Thyroid gland (tissue), 4 donors: ENCODE data around the gene PCNX1. TPM values are rescaled to one million over a fixed set of nuclear protein-coding genes. Genes with fewer than 3 reads are reported as not detected.
"Not testable (repeated sequence)": the region's sequence is repeated elsewhere in the genome, so short reads cannot be mapped to it uniquely, and the experiment has no call there.

Experiments used
- DNase-seq, 2 donors: peaks; one replicate each; pipeline ENCODE4 v3.0.0-alpha.2; 2019
- H3K27ac ChIP-seq, 3 donors: fragments of 200-600 bp; sonication (generic); 1 replicate in 2 of 3; 2 replicates in 1 of 3; pipeline ENCODE4 v1.5.1; 2016 to 2019; ENCODE audit warnings: mild to moderate bottlenecking in 1 of 3, moderate library complexity in 1 of 3
- H3K27me3 ChIP-seq: fragments of 200-600 bp; sonication (generic); one replicate; pipeline ENCODE4 v1.5.1; 2019
- H3K36me3 ChIP-seq, 2 donors: fragments of 200-600 bp; sonication (generic); one replicate each; pipeline ENCODE4 v1.5.1; 2016 to 2019
- H3K4me1 ChIP-seq, 2 donors: fragments of 200-600 bp; sonication (generic); one replicate each; pipeline ENCODE4 v1.5.1; 2017 to 2019
- H3K4me3 ChIP-seq, 3 donors: fragments of 200-600 bp; sonication (generic); replicated peaks in 1 of 3; 1 replicate in 2 of 3; 2 replicates in 1 of 3; pipeline ENCODE4 v1.5.1; 2016; ENCODE audit warnings: mild to moderate bottlenecking in 1 of 3
- H3K9me3 ChIP-seq: fragments of 200-600 bp; sonication (generic); one replicate; pipeline ENCODE4 v1.5.1; 2017
- CTCF ChIP-seq, 6 experiments: fragments of 200-600 bp in 3 of 6; fragments of 450-650 bp in 3 of 6; sonication (generic) in 3 of 6; IDR thresholded peaks; one replicate each; pipeline ENCODE4 v1.5.1; 2016 to 2019; ENCODE audit warnings: antibody characterized with exemption in 6 of 6, mild to moderate bottlenecking in 2 of 6, inconsistent platforms in 1 of 6, moderate library complexity in 1 of 6
- POLR2A ChIP-seq, 2 donors: fragments of 450-650 bp; IDR thresholded peaks; one replicate each; pipeline ENCODE4 v1.6.1; 2017; ENCODE audit warnings: antibody characterized with exemption in 2 of 2, mild to moderate bottlenecking in 2 of 2, moderate library complexity in 1 of 2
- WGBS, 2 donors: methylation state at CpG; one replicate each; pipeline ENCODE4 v1.1.5; 2017; 5-methylcytosine and 5-hydroxymethylcytosine counted together
- intact Hi-C: fragments of 100-400 bp; cut with DNase I; formaldehyde crosslinking; loops from one replicate; pipeline ENCODE4 v1.15.1; 2023
- total RNA-seq, 4 donors: library from RNA; depleted of rRNA; stranded (reverse); fragments of >200 nt; gene quantifications; one replicate each; pipeline ENCODE4 v1.2.3, GENCODE V29; 2016

The PCNX1 gene
- total RNA-seq, 4 donors from 2014 or later, result 43.8 to 78.5 (median 69.7) TPM

- intact Hi-C loops, result no loop called here
- TF ChIP-seq POLR2A (IDR thresholded peaks at IDR 0.05) (no peak), CTCF (IDR thresholded peaks at IDR 0.05) (no peak)
- H3K36me3 ChIP-seq, result no peaks in the 10 kb centered on the region
- H3K9me3 ChIP-seq, result no peaks in the 10 kb centered on the region
- H3K27me3 ChIP-seq, result no peaks in the 10 kb centered on the region
- H3K4me1 ChIP-seq, result no peaks in the 10 kb centered on the region
- H3K27ac ChIP-seq, result no peak overlapping the region
- WGBS, 2 donors, result 80 to 91% methylated on average over 2 of the region's 2 CpGs
- DNase-seq, result no peak
- H3K4me3 ChIP-seq, result no peak overlapping the region
These were observed 215.8 kb downstream of the PCNX1 start for GRCh38 chr14:71122866-71123565.

- Histone ChIP-seq H3K27ac (no peak overlapping the region), H3K4me1 (no peaks in the 10 kb centered on the region), H3K36me3 (no peaks in the 10 kb centered on the region), H3K4me3 (no peak overlapping the region), H3K9me3 (no peaks in the 10 kb centered on the region), H3K27me3 (no peaks in the 10 kb centered on the region)
- 95 to 96% methylated on average over 4 of the region's 4 CpGs for WGBS, 2 donors
- no peak for DNase-seq
- TF ChIP-seq POLR2A (IDR thresholded peaks at IDR 0.05), result no peak
- no peak for TF ChIP-seq CTCF (IDR thresholded peaks at IDR 0.05)
- intact Hi-C loops, result no loop called here
These were observed 216.4 kb downstream of the PCNX1 start for GRCh38 chr14:71123579-71124135.

- not testable (repeated sequence) for H3K4me1 ChIP-seq, H3K27ac ChIP-seq, DNase-seq, H3K9me3 ChIP-seq, H3K36me3 ChIP-seq, H3K27me3 ChIP-seq, H3K4me3 ChIP-seq
- intact Hi-C loops, result loop anchor here (10.0 kb wide), 1 partner anchor 185 kb away; no protein-coding TSS in a partner anchor
- 92 to 95% methylated on average over 9 of the region's 9 CpGs for WGBS, 2 donors
These were observed 222.6 kb downstream of the PCNX1 start for GRCh38 chr14:71129716-71130490.

- Histone ChIP-seq H3K9me3 (no peaks in the 10 kb centered on the region), H3K27me3 (no peaks in the 10 kb centered on the region), H3K36me3 (no peaks in the 10 kb centered on the region), H3K4me3 (no peak overlapping the region), H3K27ac (no peak overlapping the region), H3K4me1 (no peaks in the 10 kb centered on the region)
- DNase-seq, result no peak
- intact Hi-C loops, result loop anchor here (10.0 kb wide), 1 partner anchor 184 kb away; no protein-coding TSS in a partner anchor
- WGBS, 2 donors, result 74 to 75% methylated on average over 11 of the region's 11 CpGs
- TF ChIP-seq POLR2A (IDR thresholded peaks at IDR 0.05), result no peak
- TF ChIP-seq CTCF (IDR thresholded peaks at IDR 0.05), result no peak
These were observed 223.4 kb downstream of the PCNX1 start for GRCh38 chr14:71130491-71131179.

GRCh38 chr14:71133296-71133695 lies 226.0 kb downstream of the PCNX1 start:
- Histone ChIP-seq H3K4me3 (no peak overlapping the region), H3K9me3 (no peaks in the 10 kb centered on the region), H3K27me3 (no peaks in the 10 kb centered on the region), H3K4me1 (no peaks in the 10 kb centered on the region), H3K36me3 (no peaks in the 10 kb centered on the region), H3K27ac (no peak overlapping the region)
- intact Hi-C loops, result loop anchor here (10.0 kb wide), 1 partner anchor 182 kb away; no protein-coding TSS in a partner anchor
- WGBS, 2 donors, result 87 to 94% methylated on average over 8 of the region's 8 CpGs
- DNase-seq, result no peak
- TF ChIP-seq POLR2A (IDR thresholded peaks at IDR 0.05), result no peak
- no peak for TF ChIP-seq CTCF (IDR thresholded peaks at IDR 0.05)
